Inferior parietal cortex (tissue), 1 donor: Measurements from ENCODE around the gene KRTCAP3.
A peak's percentile ranks its signal among the peaks of the same experiment; 100 is the strongest.
"Not testable (repeated sequence)": the region's sequence is repeated elsewhere in the genome, so short reads cannot be mapped to it uniquely, and the experiment has no call there.

ENCODE experiments used
- DNase-seq: peaks from one replicate; pipeline ENCODE4 v3.0.0-alpha.2; 2016; ENCODE audit errors: extremely low spot score

KRTCAP3 gene

GRCh38 chr2:27441958-27442919 is at the start of gene KRTCAP3:
Gene KRTCAP3 (plus strand): TSS chr2:27442381. CDS start chr2:27442413, 32 bp downstream.
- DNase-seq: no peak

- DNase-seq: no peak
Measured at GRCh38 chr2:27393225-27393624, 49.0 kb upstream of the KRTCAP3 start.

GRCh38 chr2:27398962-27399361 is 43.2 kb upstream of the KRTCAP3 start:
- DNase-seq: no peak

- no peak for DNase-seq
Measured at GRCh38 chr2:27400348-27401135, 41.6 kb upstream of the KRTCAP3 start.

GRCh38 chr2:27407798-27408491 is 34.2 kb upstream of the KRTCAP3 start:
- DNase-seq: peak; percentile 36

GRCh38 chr2:27408601-27409320 is 33.4 kb upstream of the KRTCAP3 start:
- DNase-seq: no peak

- DNase-seq: peak; percentile 93
Measured at GRCh38 chr2:27409321-27410073, 32.7 kb upstream of the KRTCAP3 start, which contains the start of gene PPM1G. Gene PPM1G (minus strand): TSS chr2:27409591. CDS start chr2:27409422, 169 bp downstream.

- no peak for DNase-seq
Measured at GRCh38 chr2:27412419-27413152, 29.6 kb upstream of the KRTCAP3 start.

GRCh38 chr2:27416151-27416550 is 26.0 kb upstream of the KRTCAP3 start:
- DNase-seq: no peak

GRCh38 chr2:27420996-27421395 is 21.2 kb upstream of the KRTCAP3 start:
- DNase-seq: no peak

GRCh38 chr2:27421660-27422250 is 20.4 kb upstream of the KRTCAP3 start:
- no peak for DNase-seq

GRCh38 chr2:27422958-27423357 is 19.2 kb upstream of the KRTCAP3 start:
- DNase-seq: no peak

GRCh38 chr2:27425039-27425438 is 17.1 kb upstream of the KRTCAP3 start:
- DNase-seq: not testable (repeated sequence)

- DNase-seq: peak; percentile 48
Measured at GRCh38 chr2:27427863-27428212, 14.3 kb upstream of the KRTCAP3 start.

- DNase-seq: peak; percentile 94
Measured at GRCh38 chr2:27428213-27428977, 13.8 kb upstream of the KRTCAP3 start, which contains the start of gene NRBP1. Gene NRBP1 (plus strand): TSS chr2:27428631. CDS start chr2:27433274, 4,643 bp downstream.

- DNase-seq: peak; percentile 49
Measured at GRCh38 chr2:27428978-27429541, 13.1 kb upstream of the KRTCAP3 start.

- no peak for DNase-seq
Measured at GRCh38 chr2:27431395-27431794, 10.8 kb upstream of the KRTCAP3 start.

GRCh38 chr2:27435628-27436027 is 6.6 kb upstream of the KRTCAP3 start:
- DNase-seq: no peak
